Measurements from ENCODE around the gene PIP4K2A. TPM values are rescaled to one million over a fixed set of nuclear protein-coding genes. Genes with fewer than 3 reads are reported as not detected.
"Not testable (repeated sequence)": the region's sequence is repeated elsewhere in the genome, so short reads cannot be mapped to it uniquely, and the experiment has no call there.

The PIP4K2A gene
- 24.0 TPM for total RNA-seq

DNA sequence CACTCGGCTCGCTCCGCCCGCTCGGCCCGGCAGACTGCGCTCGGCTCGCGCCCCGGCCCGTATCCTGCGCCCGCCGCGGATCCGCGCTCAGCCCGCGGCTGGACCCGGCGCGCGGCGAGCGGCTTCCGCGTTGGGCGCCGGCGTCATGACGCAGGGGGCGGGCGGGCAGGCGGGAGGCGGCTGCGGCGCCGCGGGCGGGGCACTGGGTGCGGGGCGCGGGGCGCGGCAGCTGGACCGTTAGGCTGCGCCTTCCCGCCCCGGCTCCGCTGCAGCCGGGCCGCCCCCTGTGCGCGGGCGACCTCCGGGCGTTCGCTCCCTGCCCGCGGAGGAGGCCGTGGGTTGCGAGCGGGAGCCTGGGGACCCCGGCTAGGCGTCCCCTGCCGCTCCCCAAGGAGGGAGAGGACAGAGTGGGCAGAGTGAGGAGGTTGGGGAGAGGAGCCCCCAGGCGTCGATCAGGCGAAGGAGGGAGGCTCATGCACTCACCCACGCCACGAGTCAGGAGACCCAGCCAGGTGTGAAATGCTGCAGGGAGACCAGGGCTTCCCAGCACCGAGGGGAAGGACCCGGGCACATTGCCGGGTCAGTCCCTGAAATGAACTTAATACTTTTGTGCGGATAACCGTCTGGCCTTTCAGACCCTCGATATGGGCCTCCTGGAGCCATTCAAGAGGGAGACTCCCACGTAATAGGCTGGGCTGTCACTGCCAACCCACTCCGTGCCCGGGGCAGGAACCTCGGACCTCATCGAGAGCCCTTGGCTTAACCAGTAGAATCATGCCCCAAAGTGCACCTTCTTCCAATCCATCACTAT, at the start of gene PIP4K2A:
Gene PIP4K2A (minus strand): TSS at position 100 of the 811 bp plus-strand sequence. CDS start 252 bp downstream, outside the sequence.
- H3K27me3 ChIP-seq (ENCODE audit: control insufficient read depth in 3 of 3, insufficient read depth in 3 of 3, low read length in 3 of 3) = no peaks in the 10 kb centered on the region
- no peaks in the 10 kb centered on the region for H3K36me3 ChIP-seq (ENCODE audit: control insufficient read depth in 3 of 3, insufficient read depth in 3 of 3, low read length in 3 of 3)
- peaks cover 9 to 14% (median 10%) of the 10 kb centered on the region in 3 donors for H3K4me1 ChIP-seq (ENCODE audit: control insufficient read depth in 3 of 3, insufficient read depth in 3 of 3, low read length in 3 of 3)
- H3K4me3 ChIP-seq (ENCODE audit: low read length in 3 of 3) = peak within 1 kb of the TSS; percentile 85 to 92 (median 89)
- H3K27ac ChIP-seq (ENCODE audit: low read depth, low read length) = peak within 1 kb of the TSS; percentile 53
- no peaks in the 10 kb centered on the region for H3K9me3 ChIP-seq (ENCODE audit: control insufficient read depth in 3 of 3, low read length in 3 of 3)
- peak within 1 kb of the TSS; percentile 68 to 81 (median 79) for H3K9ac ChIP-seq (ENCODE audit: low read depth in 1 of 3, low read length in 3 of 3)

DNA sequence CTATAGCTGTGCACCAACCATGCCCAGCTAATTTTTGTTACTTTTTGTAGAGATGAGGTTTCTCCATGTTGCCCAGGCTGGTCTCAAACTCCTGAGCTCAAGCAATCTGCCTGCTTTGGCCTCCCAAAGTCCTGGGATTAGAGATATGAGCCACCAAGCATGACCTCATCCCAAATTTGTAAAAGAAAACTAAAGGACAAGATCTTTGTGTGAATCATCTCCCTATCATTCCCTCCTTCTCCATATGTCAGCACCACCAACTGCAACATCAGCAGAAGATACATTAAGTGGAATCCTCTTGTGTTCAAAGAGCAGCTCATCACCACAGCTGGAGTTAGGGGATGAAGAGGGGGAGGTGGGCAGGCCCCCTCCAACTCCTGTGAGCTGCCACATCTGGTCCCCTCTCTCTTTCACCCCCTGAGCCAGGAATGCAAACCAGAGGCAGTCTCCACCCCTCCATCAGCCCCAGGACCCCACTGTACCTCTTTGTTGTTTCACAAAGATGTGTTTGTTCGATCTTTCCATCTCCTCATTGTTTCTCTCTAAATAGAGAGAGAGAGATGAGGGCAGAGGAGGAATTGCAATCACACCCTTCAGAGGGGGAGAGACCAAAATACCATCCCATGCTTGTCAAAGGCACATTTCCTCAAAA, 47.3 kb upstream of the PIP4K2A start:
- Histone ChIP-seq H3K9me3 (ENCODE audit: control insufficient read depth in 3 of 3, low read length in 3 of 3) (no peaks in the 10 kb centered on the region), H3K4me3 (ENCODE audit: low read length in 3 of 3) (no peak overlapping the region), H3K27ac (ENCODE audit: low read depth, low read length) (no peak overlapping the region), H3K4me1 (ENCODE audit: control insufficient read depth in 3 of 3, insufficient read depth in 3 of 3, low read length in 3 of 3) (peaks cover 0 to 2% (median 0%) of the 10 kb centered on the region in 3 donors), H3K27me3 (ENCODE audit: control insufficient read depth in 3 of 3, insufficient read depth in 3 of 3, low read length in 3 of 3) (no peaks in the 10 kb centered on the region), H3K9ac (ENCODE audit: low read depth in 1 of 3, low read length in 3 of 3) (no peak overlapping the region), H3K36me3 (ENCODE audit: control insufficient read depth in 3 of 3, insufficient read depth in 3 of 3, low read length in 3 of 3) (no peaks in the 10 kb centered on the region)

DNA sequence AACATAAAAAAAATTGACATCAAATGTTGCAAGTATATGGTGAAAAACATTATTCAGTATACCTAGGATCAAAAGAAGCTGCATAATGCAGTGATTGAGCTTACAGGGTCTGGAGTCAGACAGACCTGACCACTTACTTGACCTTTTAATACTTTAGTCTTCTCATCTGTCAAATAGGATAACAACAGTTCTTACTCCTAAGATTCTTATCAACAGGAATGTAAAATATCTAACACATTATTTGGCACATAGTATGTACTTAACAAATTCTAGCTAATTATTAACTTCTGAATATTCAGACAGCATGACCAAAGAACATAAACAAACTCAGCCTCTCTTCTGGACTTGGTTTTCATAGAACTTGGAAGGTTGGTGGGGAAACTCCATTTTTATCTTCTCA, 45.6 kb upstream of the PIP4K2A start:
- no peaks in the 10 kb centered on the region for H3K27me3 ChIP-seq (ENCODE audit: control insufficient read depth in 3 of 3, insufficient read depth in 3 of 3, low read length in 3 of 3)
- H3K27ac ChIP-seq (ENCODE audit: low read depth, low read length) = no peak overlapping the region
- no peak overlapping the region for H3K9ac ChIP-seq (ENCODE audit: low read depth in 1 of 3, low read length in 3 of 3)
- H3K36me3 ChIP-seq (ENCODE audit: control insufficient read depth in 3 of 3, insufficient read depth in 3 of 3, low read length in 3 of 3) = no peaks in the 10 kb centered on the region
- peaks cover 0 to 2% (median 0%) of the 10 kb centered on the region in 3 donors for H3K4me1 ChIP-seq (ENCODE audit: control insufficient read depth in 3 of 3, insufficient read depth in 3 of 3, low read length in 3 of 3)
- H3K9me3 ChIP-seq (ENCODE audit: control insufficient read depth in 3 of 3, low read length in 3 of 3) = no peaks in the 10 kb centered on the region
- H3K4me3 ChIP-seq (ENCODE audit: low read length in 3 of 3) = no peak overlapping the region

DNA sequence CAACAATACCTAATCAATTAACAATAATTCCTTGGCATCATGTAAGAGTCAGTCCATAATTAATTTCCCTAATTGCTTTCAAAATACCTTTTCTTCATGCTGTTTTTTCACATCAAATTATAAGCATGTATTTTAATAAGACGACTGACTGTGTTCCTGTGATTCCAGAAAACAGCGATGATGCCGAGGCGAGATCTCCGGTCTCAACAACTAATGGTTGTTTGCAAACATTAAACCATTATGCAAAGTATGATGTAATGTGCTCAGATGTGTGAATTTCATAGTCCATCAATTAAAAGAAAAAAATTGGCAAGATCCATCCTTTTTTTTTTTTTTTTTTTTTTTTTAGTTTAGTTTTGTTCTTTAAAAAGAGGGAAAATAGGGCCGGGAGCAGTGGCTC, 44.5 kb upstream of the PIP4K2A start:
- no peak overlapping the region for H3K4me3 ChIP-seq (ENCODE audit: low read length in 3 of 3)
- no peak overlapping the region for H3K27ac ChIP-seq (ENCODE audit: low read depth, low read length)
- no peaks in the 10 kb centered on the region for H3K27me3 ChIP-seq (ENCODE audit: control insufficient read depth in 3 of 3, insufficient read depth in 3 of 3, low read length in 3 of 3)
- H3K9me3 ChIP-seq (ENCODE audit: control insufficient read depth in 3 of 3, low read length in 3 of 3) = no peaks in the 10 kb centered on the region
- no peak overlapping the region for H3K9ac ChIP-seq (ENCODE audit: low read depth in 1 of 3, low read length in 3 of 3)
- no peaks in the 10 kb centered on the region for H3K36me3 ChIP-seq (ENCODE audit: control insufficient read depth in 3 of 3, insufficient read depth in 3 of 3, low read length in 3 of 3)
- H3K4me1 ChIP-seq (ENCODE audit: control insufficient read depth in 3 of 3, insufficient read depth in 3 of 3, low read length in 3 of 3) = no peaks in the 10 kb centered on the region

DNA sequence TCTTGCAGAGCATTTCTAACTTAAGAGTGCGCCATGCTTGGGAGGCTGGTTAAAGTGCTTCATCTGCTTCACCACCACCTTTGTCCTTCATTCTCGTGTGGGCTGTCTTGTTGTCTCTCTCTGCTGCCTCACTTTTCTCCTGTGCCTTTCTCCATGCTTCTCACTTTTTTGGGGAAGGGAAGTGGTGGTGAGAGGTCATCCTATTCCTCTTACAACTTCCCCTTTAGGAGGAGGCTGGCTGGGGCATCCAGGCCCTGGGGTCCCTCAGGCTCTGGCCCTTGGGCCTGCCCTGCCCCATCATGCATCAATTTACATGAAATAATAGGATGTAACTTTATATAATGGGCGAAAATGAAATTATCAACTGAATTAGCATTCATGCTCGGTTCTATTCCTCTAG, 39.9 kb upstream of the PIP4K2A start:
- no peaks in the 10 kb centered on the region for H3K36me3 ChIP-seq (ENCODE audit: control insufficient read depth in 3 of 3, insufficient read depth in 3 of 3, low read length in 3 of 3)
- H3K9ac ChIP-seq (ENCODE audit: low read depth in 1 of 3, low read length in 3 of 3) = no peak overlapping the region
- no peak overlapping the region for H3K4me3 ChIP-seq (ENCODE audit: low read length in 3 of 3)
- H3K9me3 ChIP-seq (ENCODE audit: control insufficient read depth in 3 of 3, low read length in 3 of 3) = no peaks in the 10 kb centered on the region
- H3K27ac ChIP-seq (ENCODE audit: low read depth, low read length) = no peak overlapping the region
- H3K4me1 ChIP-seq (ENCODE audit: control insufficient read depth in 3 of 3, insufficient read depth in 3 of 3, low read length in 3 of 3) = no peaks in the 10 kb centered on the region
- no peaks in the 10 kb centered on the region for H3K27me3 ChIP-seq (ENCODE audit: control insufficient read depth in 3 of 3, insufficient read depth in 3 of 3, low read length in 3 of 3)

DNA sequence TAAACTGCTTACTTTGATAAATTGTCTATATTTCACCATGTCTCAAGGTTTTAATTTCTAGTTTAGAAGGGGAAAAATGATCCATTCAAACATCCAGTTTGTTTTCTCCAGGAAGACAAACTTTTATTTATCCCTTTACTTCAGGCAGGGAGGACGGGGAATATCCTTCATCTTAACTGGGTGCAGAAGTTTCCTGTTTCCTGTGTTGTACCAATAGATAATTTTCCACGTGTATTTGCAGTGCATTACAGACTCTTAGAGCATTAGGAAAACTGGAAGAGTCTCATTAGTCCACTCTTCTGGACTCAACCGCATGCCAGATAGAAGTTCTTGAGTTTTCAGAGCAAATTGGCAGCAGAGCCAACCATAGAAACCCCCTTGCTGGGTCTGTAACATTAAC, 39.4 kb upstream of the PIP4K2A start:
- no peaks in the 10 kb centered on the region for H3K36me3 ChIP-seq (ENCODE audit: control insufficient read depth in 3 of 3, insufficient read depth in 3 of 3, low read length in 3 of 3)
- no peak overlapping the region for H3K4me3 ChIP-seq (ENCODE audit: low read length in 3 of 3)
- no peaks in the 10 kb centered on the region for H3K4me1 ChIP-seq (ENCODE audit: control insufficient read depth in 3 of 3, insufficient read depth in 3 of 3, low read length in 3 of 3)
- H3K27ac ChIP-seq (ENCODE audit: low read depth, low read length) = no peak overlapping the region
- no peaks in the 10 kb centered on the region for H3K9me3 ChIP-seq (ENCODE audit: control insufficient read depth in 3 of 3, low read length in 3 of 3)
- no peak overlapping the region for H3K9ac ChIP-seq (ENCODE audit: low read depth in 1 of 3, low read length in 3 of 3)
- no peaks in the 10 kb centered on the region for H3K27me3 ChIP-seq (ENCODE audit: control insufficient read depth in 3 of 3, insufficient read depth in 3 of 3, low read length in 3 of 3)

DNA sequence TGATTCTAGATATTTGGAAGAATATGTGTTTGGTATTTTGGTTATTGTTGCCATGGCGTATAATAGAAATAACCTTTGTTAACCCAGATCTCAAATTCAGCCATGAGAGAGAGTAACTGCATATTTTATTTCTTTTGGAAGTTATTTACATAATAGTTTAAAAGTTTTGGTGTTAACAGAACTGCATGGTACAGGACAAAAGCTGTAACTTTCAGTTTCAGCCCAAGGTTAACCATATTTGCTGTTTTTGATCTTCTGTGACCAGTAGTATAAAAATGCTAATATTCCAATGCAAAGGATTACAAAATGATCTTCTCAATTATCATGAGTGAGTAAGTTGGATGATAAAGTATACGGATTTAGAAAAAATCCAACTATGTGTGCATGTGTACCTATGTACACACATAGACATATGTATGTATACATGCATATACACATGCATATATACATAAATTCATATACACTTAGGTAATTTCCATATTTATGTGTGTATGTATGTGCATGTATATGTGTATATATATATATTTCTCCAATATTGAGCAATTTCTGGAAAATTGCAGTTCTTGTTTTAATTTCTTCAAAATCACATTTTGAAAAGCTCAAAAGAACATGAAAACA, 38.0 kb upstream of the PIP4K2A start:
- Histone ChIP-seq H3K36me3 (ENCODE audit: control insufficient read depth in 3 of 3, insufficient read depth in 3 of 3, low read length in 3 of 3) (no peaks in the 10 kb centered on the region), H3K4me3 (ENCODE audit: low read length in 3 of 3) (no peak overlapping the region), H3K4me1 (ENCODE audit: control insufficient read depth in 3 of 3, insufficient read depth in 3 of 3, low read length in 3 of 3) (no peaks in the 10 kb centered on the region), H3K27me3 (ENCODE audit: control insufficient read depth in 3 of 3, insufficient read depth in 3 of 3, low read length in 3 of 3) (no peaks in the 10 kb centered on the region), H3K9ac (ENCODE audit: low read depth in 1 of 3, low read length in 3 of 3) (no peak overlapping the region), H3K27ac (ENCODE audit: low read depth, low read length) (no peak overlapping the region), H3K9me3 (ENCODE audit: control insufficient read depth in 3 of 3, low read length in 3 of 3) (no peaks in the 10 kb centered on the region)

DNA sequence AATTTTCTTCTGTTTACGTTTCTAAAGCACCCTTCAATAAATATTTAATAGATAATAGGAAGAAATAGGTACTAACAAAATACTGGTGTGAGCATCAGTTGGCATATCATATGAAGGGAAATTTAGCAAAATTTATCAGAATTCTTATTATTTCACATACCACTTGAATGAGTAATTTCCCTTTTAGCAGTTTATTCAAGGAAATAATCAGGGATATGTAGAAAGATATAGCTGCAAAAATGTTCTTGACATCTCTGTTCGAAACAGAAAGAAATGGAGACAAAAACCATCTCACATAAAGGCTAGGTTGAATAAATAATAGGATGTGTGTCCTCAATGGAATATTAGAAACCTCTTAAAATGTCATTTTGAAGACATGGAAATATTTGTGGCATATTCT, 35.8 kb upstream of the PIP4K2A start:
- H3K27ac ChIP-seq (ENCODE audit: low read depth, low read length) = no peak overlapping the region
- H3K27me3 ChIP-seq (ENCODE audit: control insufficient read depth in 3 of 3, insufficient read depth in 3 of 3, low read length in 3 of 3) = no peaks in the 10 kb centered on the region
- no peaks in the 10 kb centered on the region for H3K9me3 ChIP-seq (ENCODE audit: control insufficient read depth in 3 of 3, low read length in 3 of 3)
- no peak overlapping the region for H3K4me3 ChIP-seq (ENCODE audit: low read length in 3 of 3)
- H3K36me3 ChIP-seq (ENCODE audit: control insufficient read depth in 3 of 3, insufficient read depth in 3 of 3, low read length in 3 of 3) = no peaks in the 10 kb centered on the region
- H3K9ac ChIP-seq (ENCODE audit: low read depth in 1 of 3, low read length in 3 of 3) = no peak overlapping the region
- H3K4me1 ChIP-seq (ENCODE audit: control insufficient read depth in 3 of 3, insufficient read depth in 3 of 3, low read length in 3 of 3) = no peaks in the 10 kb centered on the region

DNA sequence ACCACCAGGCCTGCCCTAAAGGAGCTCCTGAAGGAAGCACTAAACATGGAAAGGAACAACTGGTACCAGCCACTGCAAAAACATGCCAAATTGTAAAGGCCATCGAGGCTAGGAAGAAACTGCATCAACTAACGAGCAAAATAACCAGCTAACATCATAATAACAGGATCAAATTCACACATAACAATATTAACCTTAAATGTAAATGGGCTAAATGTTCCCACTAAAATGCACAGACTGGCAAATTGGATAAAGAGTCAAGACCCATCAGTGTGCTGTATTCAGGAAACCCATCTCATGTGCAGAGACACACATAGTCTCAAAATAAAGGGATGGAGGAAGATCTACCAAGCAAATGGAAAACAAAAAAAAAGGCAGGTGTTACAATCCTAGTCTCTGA, 30.5 kb upstream of the PIP4K2A start:
- not testable (repeated sequence) for H3K9ac ChIP-seq (ENCODE audit: low read depth in 1 of 3, low read length in 3 of 3); H3K4me3 ChIP-seq (ENCODE audit: low read length in 3 of 3); H3K27ac ChIP-seq (ENCODE audit: low read depth, low read length); H3K27me3 ChIP-seq (ENCODE audit: control insufficient read depth in 3 of 3, insufficient read depth in 3 of 3, low read length in 3 of 3); H3K9me3 ChIP-seq (ENCODE audit: control insufficient read depth in 3 of 3, low read length in 3 of 3); H3K36me3 ChIP-seq (ENCODE audit: control insufficient read depth in 3 of 3, insufficient read depth in 3 of 3, low read length in 3 of 3); H3K4me1 ChIP-seq (ENCODE audit: control insufficient read depth in 3 of 3, insufficient read depth in 3 of 3, low read length in 3 of 3)

DNA sequence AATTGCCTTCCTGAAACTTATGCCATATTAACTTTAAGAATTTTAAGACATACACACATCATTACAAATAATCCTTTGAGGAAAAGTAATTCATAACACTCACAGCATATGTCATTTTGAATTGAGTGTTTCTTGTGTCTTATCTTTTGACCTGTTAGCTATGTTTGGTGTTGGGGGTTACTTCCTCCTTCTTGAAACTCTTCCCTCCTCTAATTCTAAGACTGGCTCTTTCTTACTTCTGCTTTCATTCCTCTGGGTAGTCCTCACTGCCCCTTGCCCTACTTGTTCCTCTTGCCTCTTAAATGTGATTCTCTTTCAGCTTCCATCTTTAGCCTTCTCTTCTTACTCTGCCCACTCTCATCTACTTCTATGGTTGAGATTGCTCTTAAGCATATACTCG, 28.3 kb upstream of the PIP4K2A start:
- Histone ChIP-seq H3K9me3 (ENCODE audit: control insufficient read depth in 3 of 3, low read length in 3 of 3) (peaks cover 0 to 3% (median 0%) of the 10 kb centered on the region in 3 donors), H3K27me3 (ENCODE audit: control insufficient read depth in 3 of 3, insufficient read depth in 3 of 3, low read length in 3 of 3) (no peaks in the 10 kb centered on the region), H3K4me1 (ENCODE audit: control insufficient read depth in 3 of 3, insufficient read depth in 3 of 3, low read length in 3 of 3) (no peaks in the 10 kb centered on the region), H3K9ac (ENCODE audit: low read depth in 1 of 3, low read length in 3 of 3) (no peak overlapping the region), H3K36me3 (ENCODE audit: control insufficient read depth in 3 of 3, insufficient read depth in 3 of 3, low read length in 3 of 3) (no peaks in the 10 kb centered on the region), H3K27ac (ENCODE audit: low read depth, low read length) (no peak overlapping the region), H3K4me3 (ENCODE audit: low read length in 3 of 3) (no peak overlapping the region)

Data from skeletal muscle tissue (tissue), 4 donors.